ENCODE measurements around the gene ZDHHC22. TPM values are rescaled to one million over a fixed set of nuclear protein-coding genes. Genes with fewer than 3 reads are reported as not detected.

The ZDHHC22 gene
- polyA plus RNA-seq, 3 donors, result not detected

- no peak overlapping the region for H3K27ac ChIP-seq (ENCODE audit: low read depth in 1 of 2, low read length in 2 of 2)
- no peaks in the 10 kb centered on the region for H3K27me3 ChIP-seq (ENCODE audit: control insufficient read depth in 2 of 2, insufficient read depth in 2 of 2, low read length in 2 of 2)
- no peaks in the 10 kb centered on the region for H3K36me3 ChIP-seq (replicated peaks in 1 of 2; ENCODE audit: control insufficient read depth in 1 of 2, insufficient read depth in 2 of 2, low read length in 2 of 2)
- no peak overlapping the region for H3K4me3 ChIP-seq (replicated peaks in 1 of 3; ENCODE audit: low read depth in 2 of 3, low read length in 3 of 3)
- 86% methylated on average over 1 of the region's 3 CpGs for WGBS (ENCODE audit: insufficient coverage)
- DNase-seq, result peak in 1 of 3 donors; percentile 41
- H3K79me2 ChIP-seq (ENCODE audit: insufficient read depth, low read length), result no peaks in the 10 kb centered on the region
- H3K4me1 ChIP-seq (ENCODE audit: control insufficient read depth in 1 of 2, insufficient read depth in 2 of 2, low read length in 2 of 2), result peaks cover 8 to 11% of the 10 kb centered on the region in 2 donors
- H3K4me3 Mint-ChIP-seq, result no peak overlapping the region
- H4K20me1 ChIP-seq (ENCODE audit: insufficient read depth, low read length), result no peaks in the 10 kb centered on the region
- intact Hi-C loops (cut with micrococcal nuclease), result loop anchor here in 1 of 2 donors (10.0 kb wide), 1 partner anchor 368 kb away; no protein-coding TSS in a partner anchor
- peaks cover 12% of the 10 kb centered on the region for H3K4me1 Mint-ChIP-seq
- no peak overlapping the region for H3K4me2 ChIP-seq (replicated peaks; ENCODE audit: extremely low read depth, low read length, poor library complexity, severe bottlenecking)
- no peak overlapping the region for H3K9ac ChIP-seq (ENCODE audit: insufficient read depth, low read length, poor library complexity, severe bottlenecking)
- peaks cover 12 to 14% of the 10 kb centered on the region in 2 donors for H3K9me3 ChIP-seq (replicated peaks in 1 of 2; ENCODE audit: control insufficient read depth in 1 of 2, insufficient read depth in 1 of 2, low read length in 2 of 2)
- no peak overlapping the region for H2AFZ ChIP-seq (ENCODE audit: insufficient read depth, low read depth, low read length, poor library complexity, severe bottlenecking)
- H3K36me3 Mint-ChIP-seq, result no peaks in the 10 kb centered on the region
- no peak for TF ChIP-seq CTCF (IDR thresholded peaks at IDR 0.05)
- peaks cover 8 to 22% (median 20%) of the 10 kb centered on the region in 7 donors for H3K9me3 Mint-ChIP-seq
- H3K27me3 Mint-ChIP-seq (ENCODE audit: low read depth in 3 of 3), result peaks cover 1 to 6% (median 4%) of the 10 kb centered on the region in 3 donors
- H3K27ac Mint-ChIP-seq, result peak overlapping the region in 1 of 7 donors; percentile 46
Measured at GRCh38 chr14:77092676-77093075, 48.9 kb downstream of the ZDHHC22 start.

GRCh38 chr14:77091518-77091917 is 50.1 kb downstream of the ZDHHC22 start:
- Mint-ChIP-seq H3K36me3 (no peaks in the 10 kb centered on the region), H3K27ac (no peak overlapping the region), H3K4me1 (peaks cover 3% of the 10 kb centered on the region), H3K4me3 (no peak overlapping the region), H3K27me3 (ENCODE audit: low read depth in 3 of 3) (peaks cover 1 to 6% (median 2%) of the 10 kb centered on the region in 3 donors), H3K9me3 (peaks cover 8 to 22% (median 20%) of the 10 kb centered on the region in 7 donors)
- Histone ChIP-seq H3K4me1 (ENCODE audit: control insufficient read depth in 1 of 2, insufficient read depth in 2 of 2, low read length in 2 of 2) (peaks cover 0 to under 1% of the 10 kb centered on the region in 2 donors), H2AFZ (ENCODE audit: insufficient read depth, low read depth, low read length, poor library complexity, severe bottlenecking) (no peak overlapping the region), H3K4me2 (replicated peaks; ENCODE audit: extremely low read depth, low read length, poor library complexity, severe bottlenecking) (no peak overlapping the region), H3K27ac (ENCODE audit: low read depth in 1 of 2, low read length in 2 of 2) (no peak overlapping the region), H3K27me3 (ENCODE audit: control insufficient read depth in 2 of 2, insufficient read depth in 2 of 2, low read length in 2 of 2) (no peaks in the 10 kb centered on the region), H3K4me3 (replicated peaks in 1 of 3; ENCODE audit: low read depth in 2 of 3, low read length in 3 of 3) (no peak overlapping the region), H3K79me2 (ENCODE audit: insufficient read depth, low read length) (no peaks in the 10 kb centered on the region), H3K9me3 (replicated peaks in 1 of 2; ENCODE audit: control insufficient read depth in 1 of 2, insufficient read depth in 1 of 2, low read length in 2 of 2) (peaks cover 12 to 14% of the 10 kb centered on the region in 2 donors), H3K36me3 (replicated peaks in 1 of 2; ENCODE audit: control insufficient read depth in 1 of 2, insufficient read depth in 2 of 2, low read length in 2 of 2) (no peaks in the 10 kb centered on the region), H3K9ac (ENCODE audit: insufficient read depth, low read length, poor library complexity, severe bottlenecking) (no peak overlapping the region), H4K20me1 (ENCODE audit: insufficient read depth, low read length) (no peaks in the 10 kb centered on the region)
- DNase-seq, result no peak
- no peak for TF ChIP-seq CTCF (IDR thresholded peaks at IDR 0.05)
- intact Hi-C loops (cut with micrococcal nuclease), result loop anchor here in 1 of 2 donors (10.0 kb wide), 1 partner anchor 367 kb away; no protein-coding TSS in a partner anchor

Measured in CD14-positive monocyte (primary cell).